ENCODE data around the gene DELE1.

DNA sequence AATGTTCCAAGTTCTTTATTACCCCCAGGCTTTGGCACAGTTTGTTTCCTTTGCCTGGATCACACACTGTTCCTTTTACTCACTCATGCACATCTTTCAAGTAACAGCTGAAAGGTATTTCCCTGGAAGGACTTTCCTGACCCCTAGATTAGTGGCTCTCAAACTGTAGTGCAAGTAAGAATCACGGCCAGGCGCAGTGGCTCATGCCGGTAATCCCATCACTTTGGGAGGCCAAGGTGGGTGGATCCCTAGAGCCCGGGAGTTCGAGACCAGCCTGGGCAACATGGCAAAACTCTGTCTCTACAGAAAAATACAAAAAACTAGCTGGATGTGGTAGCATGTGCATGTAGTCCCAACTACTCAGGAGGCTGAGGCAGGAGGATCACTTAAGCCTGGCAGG is 19.1 kb upstream of the DELE1 start:
- TF ChIP-seq, protein P1, sequence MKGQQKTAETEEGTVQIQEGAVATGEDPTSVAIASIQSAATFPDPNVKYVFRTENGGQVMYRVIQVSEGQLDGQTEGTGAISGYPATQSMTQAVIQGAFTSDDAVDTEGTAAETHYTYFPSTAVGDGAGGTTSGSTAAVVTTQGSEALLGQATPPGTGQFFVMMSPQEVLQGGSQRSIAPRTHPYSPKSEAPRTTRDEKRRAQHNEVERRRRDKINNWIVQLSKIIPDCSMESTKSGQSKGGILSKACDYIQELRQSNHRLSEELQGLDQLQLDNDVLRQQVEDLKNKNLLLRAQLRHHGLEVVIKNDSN (CRISPR knock-in tag; IDR thresholded peaks at IDR 0.05), result no peak
- TF ChIP-seq, protein P2, sequence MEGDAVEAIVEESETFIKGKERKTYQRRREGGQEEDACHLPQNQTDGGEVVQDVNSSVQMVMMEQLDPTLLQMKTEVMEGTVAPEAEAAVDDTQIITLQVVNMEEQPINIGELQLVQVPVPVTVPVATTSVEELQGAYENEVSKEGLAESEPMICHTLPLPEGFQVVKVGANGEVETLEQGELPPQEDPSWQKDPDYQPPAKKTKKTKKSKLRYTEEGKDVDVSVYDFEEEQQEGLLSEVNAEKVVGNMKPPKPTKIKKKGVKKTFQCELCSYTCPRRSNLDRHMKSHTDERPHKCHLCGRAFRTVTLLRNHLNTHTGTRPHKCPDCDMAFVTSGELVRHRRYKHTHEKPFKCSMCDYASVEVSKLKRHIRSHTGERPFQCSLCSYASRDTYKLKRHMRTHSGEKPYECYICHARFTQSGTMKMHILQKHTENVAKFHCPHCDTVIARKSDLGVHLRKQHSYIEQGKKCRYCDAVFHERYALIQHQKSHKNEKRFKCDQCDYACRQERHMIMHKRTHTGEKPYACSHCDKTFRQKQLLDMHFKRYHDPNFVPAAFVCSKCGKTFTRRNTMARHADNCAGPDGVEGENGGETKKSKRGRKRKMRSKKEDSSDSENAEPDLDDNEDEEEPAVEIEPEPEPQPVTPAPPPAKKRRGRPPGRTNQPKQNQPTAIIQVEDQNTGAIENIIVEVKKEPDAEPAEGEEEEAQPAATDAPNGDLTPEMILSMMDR (IDR thresholded peaks at IDR 0.05), result no peak
- TF ChIP-seq, protein P3, sequence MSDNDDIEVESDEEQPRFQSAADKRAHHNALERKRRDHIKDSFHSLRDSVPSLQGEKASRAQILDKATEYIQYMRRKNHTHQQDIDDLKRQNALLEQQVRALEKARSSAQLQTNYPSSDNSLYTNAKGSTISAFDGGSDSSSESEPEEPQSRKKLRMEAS (CRISPR knock-in tag; IDR thresholded peaks at IDR 0.05), result no peak
- TF ChIP-seq ETV6 (CRISPR knock-in tag; IDR thresholded peaks at IDR 0.05) (no peak), SMAD4 (CRISPR knock-in tag; IDR thresholded peaks at IDR 0.05) (no peak), SP1 (CRISPR knock-in tag; conservative IDR thresholded peaks at IDR 0.05) (no peak), FOXK1 (CRISPR knock-in tag; IDR thresholded peaks at IDR 0.05) (no peak), ELF4 (CRISPR knock-in tag; IDR thresholded peaks at IDR 0.05; ENCODE audit: low read depth) (no peak), TEAD1 (CRISPR knock-in tag; IDR thresholded peaks at IDR 0.05) (no peak), ZNF416 (CRISPR knock-in tag; IDR thresholded peaks at IDR 0.05) (no peak), CBFB (CRISPR knock-in tag; IDR thresholded peaks at IDR 0.05; ENCODE audit: low read depth) (no peak)
- TF ChIP-seq, protein P4, sequence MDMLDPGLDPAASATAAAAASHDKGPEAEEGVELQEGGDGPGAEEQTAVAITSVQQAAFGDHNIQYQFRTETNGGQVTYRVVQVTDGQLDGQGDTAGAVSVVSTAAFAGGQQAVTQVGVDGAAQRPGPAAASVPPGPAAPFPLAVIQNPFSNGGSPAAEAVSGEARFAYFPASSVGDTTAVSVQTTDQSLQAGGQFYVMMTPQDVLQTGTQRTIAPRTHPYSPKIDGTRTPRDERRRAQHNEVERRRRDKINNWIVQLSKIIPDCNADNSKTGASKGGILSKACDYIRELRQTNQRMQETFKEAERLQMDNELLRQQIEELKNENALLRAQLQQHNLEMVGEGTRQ (CRISPR knock-in tag; IDR thresholded peaks at IDR 0.05), result no peak
- TF ChIP-seq, protein P5, sequence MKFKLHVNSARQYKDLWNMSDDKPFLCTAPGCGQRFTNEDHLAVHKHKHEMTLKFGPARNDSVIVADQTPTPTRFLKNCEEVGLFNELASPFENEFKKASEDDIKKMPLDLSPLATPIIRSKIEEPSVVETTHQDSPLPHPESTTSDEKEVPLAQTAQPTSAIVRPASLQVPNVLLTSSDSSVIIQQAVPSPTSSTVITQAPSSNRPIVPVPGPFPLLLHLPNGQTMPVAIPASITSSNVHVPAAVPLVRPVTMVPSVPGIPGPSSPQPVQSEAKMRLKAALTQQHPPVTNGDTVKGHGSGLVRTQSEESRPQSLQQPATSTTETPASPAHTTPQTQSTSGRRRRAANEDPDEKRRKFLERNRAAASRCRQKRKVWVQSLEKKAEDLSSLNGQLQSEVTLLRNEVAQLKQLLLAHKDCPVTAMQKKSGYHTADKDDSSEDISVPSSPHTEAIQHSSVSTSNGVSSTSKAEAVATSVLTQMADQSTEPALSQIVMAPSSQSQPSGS (CRISPR knock-in tag; IDR thresholded peaks at IDR 0.05; ENCODE audit: borderline replicate concordance, low read depth), result no peak
- TF ChIP-seq, protein P6, sequence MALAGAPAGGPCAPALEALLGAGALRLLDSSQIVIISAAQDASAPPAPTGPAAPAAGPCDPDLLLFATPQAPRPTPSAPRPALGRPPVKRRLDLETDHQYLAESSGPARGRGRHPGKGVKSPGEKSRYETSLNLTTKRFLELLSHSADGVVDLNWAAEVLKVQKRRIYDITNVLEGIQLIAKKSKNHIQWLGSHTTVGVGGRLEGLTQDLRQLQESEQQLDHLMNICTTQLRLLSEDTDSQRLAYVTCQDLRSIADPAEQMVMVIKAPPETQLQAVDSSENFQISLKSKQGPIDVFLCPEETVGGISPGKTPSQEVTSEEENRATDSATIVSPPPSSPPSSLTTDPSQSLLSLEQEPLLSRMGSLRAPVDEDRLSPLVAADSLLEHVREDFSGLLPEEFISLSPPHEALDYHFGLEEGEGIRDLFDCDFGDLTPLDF (CRISPR knock-in tag; IDR thresholded peaks at IDR 0.05), result no peak
